GM21390 (cell line): ENCODE data around the gene NRXN3.

Source experiments
- ATAC-seq: cut with Tn5 transposase; IDR thresholded peaks from one replicate; pipeline ENCODE4 v1.9.1; 2021; ENCODE audit not compliant: unreplicated experiment

Gene NRXN3

DNA sequence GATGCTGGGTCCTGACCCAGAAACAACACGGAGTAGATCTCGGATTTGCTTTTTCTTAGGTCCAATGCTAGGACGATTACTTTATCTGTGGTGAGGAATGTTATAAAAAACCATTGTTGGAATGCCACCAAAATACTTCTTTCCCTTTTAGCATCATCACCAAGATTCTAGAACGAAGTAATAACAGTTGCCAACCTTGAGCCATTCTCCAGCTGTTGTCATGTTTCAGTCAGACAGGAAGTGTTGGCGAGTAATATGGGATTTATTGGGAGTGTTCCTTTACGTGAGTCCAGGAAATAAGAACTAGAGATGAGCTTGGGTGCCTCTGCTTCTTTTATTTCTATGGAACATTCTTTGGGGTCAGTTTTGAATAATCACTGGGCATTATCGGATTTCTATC, 1148.2 kb downstream of the NRXN3 start:
- ATAC-seq = no peak

DNA sequence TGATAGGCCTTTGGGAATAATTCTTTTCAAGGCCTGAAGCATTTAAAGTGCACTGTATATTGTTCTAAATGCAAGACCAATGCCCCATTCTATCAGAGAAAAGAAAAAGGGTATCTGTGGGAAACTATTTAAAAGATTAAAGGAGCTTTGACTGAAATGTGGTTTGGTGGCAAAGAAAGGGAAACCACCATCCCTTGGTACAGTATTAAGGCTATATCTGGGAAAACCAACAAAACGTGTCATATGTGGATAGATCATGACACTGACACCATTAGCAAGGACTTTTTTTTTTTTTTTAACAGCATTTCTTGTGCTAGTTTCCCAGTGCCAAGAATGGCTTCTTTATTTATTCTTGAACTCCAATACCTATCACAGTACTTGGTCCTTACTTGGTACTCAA, 1150.4 kb downstream of the NRXN3 start:
- ATAC-seq = no peak

DNA sequence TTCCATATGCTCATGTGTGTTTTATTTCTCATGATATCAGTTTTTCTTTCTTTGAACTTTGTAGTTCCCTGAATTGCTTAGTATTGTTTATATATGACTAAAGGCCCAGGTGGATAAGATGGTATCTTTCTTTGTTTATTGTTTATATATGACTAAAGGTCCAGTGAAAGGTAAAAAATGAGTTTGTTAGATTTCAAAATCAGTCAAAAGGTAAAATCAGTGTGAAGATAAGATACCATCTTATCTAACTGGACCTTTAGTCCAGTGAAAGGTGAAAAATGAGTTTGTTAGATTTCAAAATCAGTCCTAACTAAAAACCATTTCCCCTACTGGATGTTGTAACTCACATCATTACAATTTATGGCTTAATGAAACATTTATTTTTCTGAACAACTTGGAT, 1150.9 kb downstream of the NRXN3 start:
- no peak for ATAC-seq

DNA sequence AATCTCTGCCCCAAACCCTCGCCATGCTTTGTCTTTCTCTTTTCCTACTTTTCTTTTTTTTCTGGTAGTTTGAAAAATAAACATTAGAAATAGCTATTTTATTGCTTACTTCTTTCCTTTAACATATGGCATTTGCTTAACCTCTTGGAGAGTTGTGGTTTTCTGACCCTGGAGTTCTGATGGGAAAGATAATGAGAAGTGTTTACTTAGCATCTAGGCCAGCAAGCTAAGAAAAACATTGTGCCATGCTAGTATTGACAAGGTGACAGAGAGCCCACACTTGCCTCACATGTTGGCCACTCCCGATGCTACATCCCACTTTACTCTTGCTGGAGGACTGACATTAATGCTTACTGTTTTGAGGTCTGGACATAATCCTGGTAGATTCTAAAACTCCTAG, 1154.9 kb downstream of the NRXN3 start:
- ATAC-seq = no peak

DNA sequence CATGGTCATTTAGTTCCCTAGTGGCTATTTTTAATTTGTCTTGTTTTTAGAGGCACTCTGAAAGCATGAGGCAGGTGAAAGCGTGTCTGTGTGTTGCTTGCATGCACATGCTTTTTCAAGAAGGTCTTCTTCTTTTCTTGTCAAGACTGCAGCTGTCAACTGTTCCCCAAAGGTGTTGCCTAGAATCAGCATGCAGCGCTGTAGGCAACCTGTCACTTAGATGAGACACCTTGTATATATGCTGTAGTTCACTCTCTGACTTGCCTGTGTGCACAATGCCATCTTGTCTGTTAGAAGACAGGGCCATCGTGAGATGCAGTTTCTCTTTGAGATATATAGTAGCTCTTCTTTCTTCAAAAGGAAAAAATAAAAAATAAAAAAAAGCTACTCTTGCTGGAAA, 1155.4 kb downstream of the NRXN3 start:
- no peak for ATAC-seq

DNA sequence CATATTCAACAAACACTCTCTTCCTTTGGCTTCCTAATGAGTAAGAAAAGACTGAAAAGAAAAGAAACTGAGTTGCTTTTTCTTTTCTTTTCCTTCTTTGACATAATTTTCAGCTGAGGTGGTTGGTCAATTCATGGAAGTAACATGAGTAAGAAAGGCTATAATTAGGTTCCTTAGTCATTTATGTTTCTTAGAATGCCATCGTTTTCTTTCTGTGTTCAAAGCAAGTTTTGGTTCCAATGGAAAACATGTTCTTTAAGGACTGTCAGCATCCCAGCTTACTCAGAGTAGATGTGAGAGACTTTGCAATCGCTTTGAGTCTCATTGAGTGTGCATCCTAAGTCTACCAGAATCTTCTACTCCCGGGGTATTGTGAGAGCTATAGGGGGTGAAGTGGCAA, 1158.7 kb downstream of the NRXN3 start:
- no peak for ATAC-seq

DNA sequence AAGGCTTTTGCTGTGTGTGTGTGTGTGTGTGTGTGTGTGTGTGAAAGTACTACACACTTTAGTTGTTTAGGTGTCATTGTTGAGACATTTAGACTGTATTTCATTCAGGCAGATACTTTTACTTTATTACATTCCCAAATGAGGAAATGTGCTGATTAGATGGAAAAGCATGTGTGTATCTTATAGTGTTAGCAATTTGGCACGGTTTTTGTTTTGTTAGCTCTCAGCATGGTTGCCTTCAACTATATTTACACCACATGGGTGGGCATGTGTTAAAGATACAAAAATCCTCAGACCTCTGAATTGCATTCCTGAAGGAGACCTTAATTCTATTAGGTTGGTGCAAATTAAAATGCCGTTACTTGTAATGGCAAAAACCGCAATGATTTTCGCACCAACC, 1161.7 kb downstream of the NRXN3 start:
- ATAC-seq = no peak

DNA sequence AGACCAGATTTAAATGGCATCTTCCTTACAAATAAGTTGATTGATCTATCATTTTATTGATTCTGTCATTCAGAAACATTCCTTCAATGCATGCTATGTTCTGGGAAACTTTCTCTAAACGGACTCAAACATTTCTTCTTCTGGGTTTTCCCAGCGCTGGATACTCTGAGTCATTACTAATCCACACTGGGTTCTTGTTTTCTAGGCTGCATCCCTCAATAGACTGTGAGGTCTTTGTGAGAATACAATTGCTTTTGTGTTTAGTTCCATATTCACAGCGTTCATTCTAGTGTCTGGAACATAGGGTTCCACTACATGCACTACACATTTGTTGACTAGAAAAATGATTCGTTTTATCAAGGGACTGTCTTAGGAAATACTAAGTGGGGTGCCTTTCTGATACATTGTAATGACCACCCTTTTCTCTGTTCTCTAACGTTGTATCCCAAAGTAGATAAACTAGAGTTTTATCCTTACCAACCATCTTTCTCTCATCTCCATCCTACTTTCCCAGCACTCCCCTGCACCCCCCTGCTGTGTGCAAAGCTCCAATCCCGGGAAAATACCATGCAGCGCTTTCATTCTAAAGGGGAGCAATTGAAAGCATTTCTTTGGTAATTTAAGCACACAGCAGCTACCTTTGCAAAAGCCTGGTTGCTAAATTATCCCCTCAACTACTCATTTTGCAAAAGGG, 1162.5 kb downstream of the NRXN3 start:
- ATAC-seq = no peak

DNA sequence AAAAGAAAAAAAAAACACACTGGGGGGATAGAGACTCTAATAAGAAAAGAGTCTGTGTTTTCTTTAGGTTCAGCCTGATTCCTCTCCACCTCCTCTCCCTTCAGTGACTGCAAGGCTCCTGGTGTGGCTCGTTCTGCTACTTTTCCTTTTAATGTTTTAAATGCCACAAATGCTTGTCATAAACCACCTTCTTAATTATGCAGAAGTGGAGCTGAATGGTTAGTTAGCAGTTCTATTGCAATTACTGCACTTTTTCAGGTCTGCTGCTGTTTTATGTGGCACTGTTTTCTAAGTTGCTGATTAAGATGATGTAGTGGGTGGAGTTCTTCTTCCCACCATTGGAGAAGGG, 1163.0 kb downstream of the NRXN3 start:
- no peak for ATAC-seq

DNA sequence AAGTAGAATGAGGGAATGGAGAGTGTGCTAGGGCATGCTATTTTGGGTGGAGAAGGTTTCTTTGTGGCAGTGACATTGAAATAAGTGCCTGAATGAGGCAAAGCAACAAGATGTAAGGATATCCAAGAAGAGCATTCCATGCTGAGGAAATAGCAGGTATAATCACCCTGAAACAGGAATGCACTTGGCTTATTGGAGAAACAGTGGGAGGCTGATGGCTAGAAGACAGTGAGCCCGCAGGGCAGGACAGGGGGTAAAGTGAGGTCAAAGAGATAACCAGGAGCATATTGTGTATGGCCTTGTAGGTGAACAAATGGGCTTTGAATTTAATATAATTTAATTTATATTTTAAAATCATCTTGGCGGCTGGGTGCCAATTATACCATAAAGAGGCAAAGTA, 1164.1 kb downstream of the NRXN3 start:
- no peak for ATAC-seq

DNA sequence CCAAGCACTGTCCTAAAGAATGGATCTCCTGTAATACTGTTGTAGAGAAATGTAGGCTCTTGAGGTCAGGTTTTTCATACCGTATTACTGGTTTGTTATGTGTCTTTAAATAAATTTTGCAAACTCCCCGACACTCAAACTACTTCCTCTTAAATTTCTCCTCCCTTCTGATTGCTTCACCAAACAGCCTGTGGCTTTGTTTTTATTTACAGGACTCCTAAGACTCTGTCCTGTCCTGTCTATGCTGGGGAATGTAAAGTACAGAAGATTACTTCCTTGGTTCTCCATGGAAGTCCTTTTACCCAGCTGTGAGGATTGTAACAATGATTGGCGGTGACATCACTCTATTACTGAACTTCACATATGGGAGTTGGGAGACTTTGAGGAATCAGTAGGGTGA, 1167.6 kb downstream of the NRXN3 start:
- ATAC-seq = no peak

DNA sequence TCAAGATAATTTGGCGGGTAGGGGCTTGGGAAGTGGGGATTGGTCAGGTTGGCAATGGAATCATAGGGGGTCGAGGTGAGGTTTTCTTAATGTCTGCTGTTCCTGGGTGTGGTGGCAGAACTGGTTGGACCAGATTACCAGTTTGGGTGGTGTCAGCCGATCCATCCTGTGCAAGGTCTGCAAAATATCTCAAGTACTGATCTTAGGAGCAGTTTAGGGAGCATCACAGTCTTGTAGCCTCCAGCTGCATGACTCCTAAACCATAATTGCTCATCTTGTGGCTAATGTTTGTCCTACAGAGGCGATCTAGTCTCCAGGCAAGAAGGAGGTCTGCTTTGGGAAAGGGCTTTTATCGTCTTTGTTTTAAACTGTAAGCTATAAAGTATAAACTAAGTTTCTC, 1172.8 kb downstream of the NRXN3 start:
- ATAC-seq = no peak

DNA sequence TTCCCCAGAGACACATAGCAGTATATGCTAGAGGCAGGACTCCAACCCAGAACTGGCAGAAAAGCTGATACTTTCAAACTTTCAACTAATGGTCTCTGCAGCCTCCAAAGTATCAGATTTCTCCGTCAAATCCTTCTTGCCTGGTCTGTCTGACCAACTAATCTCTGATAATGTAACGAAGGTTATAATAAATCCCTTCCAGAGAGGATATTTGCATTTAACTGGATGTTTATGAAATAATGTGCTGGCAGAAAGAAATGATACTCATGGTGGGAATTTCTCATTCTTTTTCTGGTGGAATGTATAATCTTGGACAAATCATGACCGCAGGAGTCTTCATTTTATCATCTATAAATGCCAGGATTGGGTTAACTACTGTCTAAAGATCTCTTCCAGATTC, 1180.8 kb downstream of the NRXN3 start:
- ATAC-seq = no peak

DNA sequence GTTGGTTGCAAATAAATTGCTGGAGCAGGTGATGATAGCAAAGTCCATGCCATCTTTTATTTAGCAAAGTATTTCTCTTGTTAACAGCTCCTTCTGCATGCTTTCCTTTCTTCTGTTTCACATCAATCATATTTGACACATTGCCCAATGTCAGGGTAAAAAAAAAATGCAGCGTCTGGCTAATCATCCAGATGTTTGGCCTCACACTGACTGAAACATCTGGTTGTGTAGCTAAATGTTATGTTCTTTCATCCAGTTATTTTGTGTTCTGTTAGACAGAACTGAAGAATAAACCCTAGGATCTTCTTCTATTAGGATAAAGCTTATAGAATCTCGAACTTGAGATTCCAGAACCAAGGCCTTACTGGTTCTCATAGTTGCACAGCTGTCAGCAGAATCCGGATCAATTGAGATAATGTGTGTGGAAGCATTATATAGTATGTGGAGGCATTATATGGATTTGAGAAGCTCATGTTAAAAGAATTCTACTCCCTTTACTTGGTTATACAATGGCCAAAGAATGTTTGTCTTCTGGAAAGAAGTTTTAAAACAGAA, 1182.0 kb downstream of the NRXN3 start:
- no peak for ATAC-seq

DNA sequence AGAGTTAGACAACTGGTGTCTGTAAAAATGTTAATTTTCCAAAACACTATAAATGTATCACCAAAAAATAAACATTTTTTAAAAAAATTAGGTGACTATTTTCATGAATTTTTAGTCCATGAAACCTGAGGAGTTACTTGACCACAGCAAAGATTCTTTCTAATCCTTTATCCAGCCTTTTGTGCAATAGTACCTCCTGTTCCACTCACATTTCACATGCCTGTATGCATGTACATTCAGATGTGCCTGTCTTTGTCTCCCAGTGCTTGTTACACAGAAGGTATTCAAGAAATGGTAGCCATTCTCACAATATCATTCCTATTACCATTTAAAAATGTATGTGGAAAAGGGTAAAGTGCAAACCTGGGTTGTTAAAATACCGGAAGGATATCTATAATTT, 1184.2 kb downstream of the NRXN3 start:
- no peak for ATAC-seq

DNA sequence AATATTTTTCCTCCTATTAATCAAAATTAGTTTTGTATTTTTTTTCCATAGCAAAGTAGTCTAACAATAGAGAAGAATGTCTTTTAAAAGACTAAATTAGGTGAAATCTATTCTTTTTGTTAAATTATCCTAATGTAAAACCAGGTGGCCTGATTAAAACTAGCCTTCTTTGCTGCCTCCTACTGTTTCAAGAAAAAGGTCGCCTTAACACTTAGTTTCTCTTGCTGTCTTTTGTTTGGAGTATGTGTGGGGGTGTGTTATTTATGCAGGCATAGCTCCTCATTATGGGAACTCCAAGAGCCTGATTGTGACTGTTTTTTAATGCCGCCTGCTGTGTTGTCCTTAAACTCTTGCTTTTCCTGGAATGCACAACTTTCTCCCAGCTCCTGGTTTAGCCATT, 1185.9 kb downstream of the NRXN3 start:
- ATAC-seq = no peak

DNA sequence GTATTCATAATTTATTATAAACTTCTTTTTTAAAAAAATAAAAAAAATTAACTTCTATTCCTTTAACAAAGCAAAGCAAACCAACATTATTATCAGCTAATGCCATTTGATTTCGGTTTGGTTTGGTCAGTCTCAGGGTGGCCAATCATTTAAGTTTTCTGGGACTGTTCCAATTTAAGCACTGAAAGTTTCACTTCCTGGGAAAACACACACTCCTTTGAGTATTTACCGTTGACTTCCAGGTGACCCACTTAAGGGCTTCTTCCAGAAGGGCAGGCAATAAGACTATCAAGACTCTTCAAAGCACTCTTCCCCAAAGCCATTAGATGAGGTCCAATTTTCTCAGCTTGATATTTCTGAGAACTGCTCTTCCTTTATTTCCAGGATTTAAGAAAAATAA, 1187.1 kb downstream of the NRXN3 start:
- ATAC-seq = no peak

DNA sequence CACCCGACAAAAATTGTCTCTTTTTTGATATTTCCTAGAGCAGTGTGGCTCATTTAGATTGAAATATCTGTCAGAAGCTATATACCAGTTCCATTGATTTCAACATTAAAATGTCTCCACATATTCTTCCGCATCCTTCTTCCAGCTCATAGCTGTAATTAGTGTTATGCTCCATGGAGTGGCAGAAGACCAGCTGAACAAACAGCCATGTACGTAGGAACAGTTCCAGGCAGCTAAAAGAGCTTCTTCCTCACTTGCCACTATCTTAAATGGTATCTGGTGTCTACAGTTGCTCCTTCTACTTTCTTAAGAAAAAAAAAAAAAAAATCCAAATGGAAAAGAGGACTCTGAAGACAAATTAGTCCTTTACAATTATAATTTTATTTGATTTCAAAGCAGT, 1193.1 kb downstream of the NRXN3 start:
- ATAC-seq = no peak

DNA sequence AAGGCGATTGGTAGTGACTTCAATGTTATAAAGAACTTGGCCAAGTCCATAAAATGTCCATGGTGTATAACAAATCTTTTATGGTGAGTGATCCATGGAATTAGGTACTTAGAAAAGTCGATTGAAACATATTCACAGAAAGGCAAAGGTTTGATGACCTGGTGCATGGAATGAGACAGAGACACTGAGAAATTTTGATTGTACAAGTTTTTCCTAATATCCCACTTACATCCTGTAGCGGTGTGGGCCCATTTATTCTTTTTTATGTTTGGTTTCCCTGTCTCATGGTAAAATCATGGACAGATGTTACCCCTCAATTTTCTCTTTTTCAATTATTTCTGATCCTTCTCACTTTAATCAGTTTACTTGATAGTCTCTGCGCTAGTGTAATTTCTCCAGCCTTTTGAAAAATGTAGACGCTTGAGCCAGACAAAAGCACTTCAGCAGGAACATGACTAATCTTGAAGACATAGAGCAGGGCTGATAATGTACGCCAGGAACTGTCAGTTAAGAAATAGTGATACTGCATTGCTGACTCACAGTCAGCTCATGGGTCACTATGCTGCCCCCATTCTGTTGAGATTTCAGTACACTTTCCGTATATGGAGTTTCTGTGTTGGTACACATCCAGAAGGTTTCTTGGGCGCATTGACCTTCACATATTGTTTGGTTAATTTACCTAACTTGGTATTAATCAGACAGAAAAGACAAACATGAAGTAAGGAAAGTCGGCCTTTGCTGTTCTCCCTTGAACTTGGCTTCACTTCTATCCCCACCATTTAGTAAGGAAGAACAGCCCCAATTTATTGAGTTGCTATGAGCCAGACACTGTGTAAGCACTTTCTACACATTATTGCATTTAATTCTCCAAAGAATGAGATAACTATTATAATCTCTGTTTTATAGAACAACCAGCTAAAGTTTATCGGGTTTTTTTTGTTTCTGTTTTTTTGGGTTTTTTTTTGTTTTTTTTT, 1199.5 kb downstream of the NRXN3 start:
- ATAC-seq = no peak

DNA sequence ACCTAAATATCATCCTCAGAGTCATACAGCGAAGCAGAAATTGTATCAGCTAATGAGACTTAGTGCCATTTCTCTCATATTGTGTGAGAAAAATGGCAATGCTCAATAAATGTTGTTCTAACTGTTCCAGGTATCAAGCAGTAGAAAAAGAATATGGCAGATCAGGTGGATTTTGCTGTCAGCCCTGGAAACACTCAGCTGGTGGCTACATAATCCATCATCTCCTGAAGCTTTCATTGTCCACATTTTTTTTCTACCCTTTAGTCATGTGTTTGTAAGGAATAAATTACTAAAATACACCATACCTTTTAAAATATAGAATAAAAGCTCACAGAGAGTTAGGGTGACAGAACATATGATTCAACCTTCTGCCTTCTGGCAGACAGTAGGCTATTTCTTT, 1200.8 kb downstream of the NRXN3 start:
- ATAC-seq = no peak

DNA sequence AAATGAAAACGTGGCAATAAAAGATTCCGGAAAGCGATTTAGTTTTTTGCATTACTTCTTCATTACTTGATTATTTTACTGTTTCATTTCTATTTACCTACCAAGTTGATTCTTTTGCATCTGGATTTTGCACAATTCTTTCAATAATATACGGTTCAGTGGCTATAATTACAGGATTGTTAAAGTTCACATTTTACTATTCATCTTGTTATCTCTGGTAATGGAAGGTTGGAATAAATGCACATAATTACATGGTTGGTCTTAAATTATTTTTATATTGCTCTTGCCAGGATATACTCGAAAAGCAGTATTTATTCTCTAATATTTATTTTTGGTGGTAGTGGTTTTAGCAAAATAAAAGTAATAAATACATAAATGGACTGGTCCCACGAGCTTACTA, 1203.3 kb downstream of the NRXN3 start:
- ATAC-seq = no peak

DNA sequence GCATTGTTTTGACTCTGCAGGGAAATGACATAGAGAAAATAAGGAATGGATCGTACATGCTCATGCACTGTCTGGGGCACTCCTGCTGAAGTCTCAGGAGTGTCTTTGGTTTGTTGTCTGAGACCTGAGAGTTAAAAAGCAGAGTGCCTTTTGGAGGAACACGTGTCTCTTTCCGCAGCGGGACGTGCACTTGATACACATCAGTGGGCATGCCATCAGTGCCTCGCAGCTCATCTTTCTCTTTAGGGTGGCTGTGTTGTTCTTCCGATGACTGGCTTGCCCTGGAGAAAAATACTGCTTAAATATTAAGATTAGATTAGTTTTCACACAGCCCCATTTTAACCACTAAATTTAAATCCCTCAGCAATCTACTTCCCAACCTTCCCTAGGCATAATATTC, 1205.2 kb downstream of the NRXN3 start:
- no peak for ATAC-seq
